Measurements from ENCODE around the gene CCND1. TPM values are rescaled to one million over a fixed set of nuclear protein-coding genes. Genes with fewer than 3 reads are reported as not detected.

The CCND1 gene
- total and polyA plus RNA-seq, 2 donors (not counting 1 experiment from before 2014, with no cell fraction given), result 322 to 548 TPM

DNA sequence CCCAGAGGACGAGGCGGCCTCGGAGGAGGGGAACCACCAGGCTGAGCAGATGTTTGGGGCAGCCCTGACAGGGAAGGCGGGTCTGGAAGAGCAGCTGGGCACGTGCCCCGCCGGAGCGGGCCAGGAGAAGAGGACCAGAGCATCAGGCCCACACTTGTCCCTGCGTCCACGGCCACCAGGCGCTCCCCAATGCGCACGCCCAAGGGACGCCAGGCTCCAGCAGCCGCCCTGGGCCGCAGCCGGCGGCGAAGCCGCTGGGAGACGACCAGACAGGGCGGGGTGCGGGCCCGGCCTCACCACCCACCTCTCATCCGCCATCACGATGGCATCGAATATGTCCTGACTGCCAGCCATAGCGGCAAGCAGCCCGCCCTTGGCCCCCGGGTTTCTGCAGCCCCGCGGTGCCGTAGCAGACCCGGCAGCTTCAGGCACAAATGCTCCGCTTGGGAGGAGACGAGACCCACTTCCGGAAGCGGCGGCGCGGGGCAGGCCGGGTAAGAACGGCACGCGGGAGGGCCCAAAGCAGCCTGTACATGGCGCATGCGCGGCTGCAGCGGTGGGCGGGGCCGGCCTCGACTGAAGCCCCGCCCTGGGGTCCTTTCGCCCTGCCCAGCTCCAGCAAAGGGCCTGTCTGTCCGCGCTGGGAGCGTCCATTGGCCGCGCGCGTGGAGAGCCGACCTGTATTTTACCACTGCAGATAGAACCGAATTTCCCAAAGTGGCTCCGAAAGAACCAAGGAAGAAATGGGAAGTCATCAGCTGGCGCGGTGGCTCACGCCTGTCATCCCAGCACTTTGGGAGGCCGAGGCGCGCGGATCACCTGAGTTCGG, 34.1 kb downstream of the CCND1 start, which contains the start of gene LTO1:
LTO1 (minus strand) TSS at position 468 of the 829 bp plus-strand sequence; CDS start at position 354, 114 bp downstream.
- H3K36me3 ChIP-seq (ENCODE audit: control insufficient read depth, insufficient read depth, low read length), result no peaks in the 10 kb centered on the region

DNA sequence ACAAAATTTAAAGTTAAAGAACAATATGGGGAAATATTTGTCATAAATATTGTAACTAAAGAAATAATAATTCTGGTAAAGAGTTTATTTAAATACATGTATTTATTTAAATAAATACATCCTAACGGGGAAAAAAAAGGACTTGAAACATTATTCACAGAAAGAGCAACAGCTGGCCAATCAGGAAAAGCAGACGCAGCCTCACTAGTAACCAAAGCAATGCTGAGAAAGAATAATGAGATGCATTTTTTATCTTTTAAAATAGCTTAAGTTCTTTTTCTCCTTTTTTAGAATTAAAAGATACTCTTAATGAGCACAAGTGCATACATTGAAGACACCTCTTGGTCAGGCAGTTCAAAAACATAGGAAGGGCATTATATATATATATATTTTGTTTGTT, 36.8 kb downstream of the CCND1 start:
- Histone ChIP-seq H3K9ac (ENCODE audit: insufficient read depth, low read length) (no peak overlapping the region), H3K36me3 (ENCODE audit: control insufficient read depth, insufficient read depth, low read length) (no peaks in the 10 kb centered on the region), H3K4me3 (replicated peaks in 1 of 4; ENCODE audit: control extremely low read depth in 1 of 4, insufficient read depth in 1 of 4, low read depth in 3 of 4, low read length in 4 of 4) (no peak overlapping the region), H3K27me3 (ENCODE audit: control insufficient read depth, insufficient read depth, low read length) (no peaks in the 10 kb centered on the region), H2AFZ (ENCODE audit: low read length) (no peak overlapping the region), H3K4me1 (ENCODE audit: control insufficient read depth, extremely low read depth, insufficient read depth, low read length) (peaks cover 4% of the 10 kb centered on the region), H4K20me1 (ENCODE audit: control insufficient read depth, extremely low read depth, insufficient read depth, low read length) (no peaks in the 10 kb centered on the region), H3K9me3 (ENCODE audit: control insufficient read depth, insufficient read depth, low read depth, low read length) (no peaks in the 10 kb centered on the region), H3K79me2 (ENCODE audit: control insufficient read depth, insufficient read depth, low read length) (peaks cover 22% of the 10 kb centered on the region), H3K27ac (ENCODE audit: insufficient read depth, low read length) (no peak overlapping the region), H3K4me2 (ENCODE audit: extremely low read depth, insufficient read depth, low read length) (no peak overlapping the region)
- no peak for DNase-seq (ENCODE audit: low read depth in 2 of 2)
- TF ChIP-seq EZH2 (IDR thresholded peaks at IDR 0.05; ENCODE audit: low read length, missing control alignments), result no peak
- TF ChIP-seq, protein P1, sequence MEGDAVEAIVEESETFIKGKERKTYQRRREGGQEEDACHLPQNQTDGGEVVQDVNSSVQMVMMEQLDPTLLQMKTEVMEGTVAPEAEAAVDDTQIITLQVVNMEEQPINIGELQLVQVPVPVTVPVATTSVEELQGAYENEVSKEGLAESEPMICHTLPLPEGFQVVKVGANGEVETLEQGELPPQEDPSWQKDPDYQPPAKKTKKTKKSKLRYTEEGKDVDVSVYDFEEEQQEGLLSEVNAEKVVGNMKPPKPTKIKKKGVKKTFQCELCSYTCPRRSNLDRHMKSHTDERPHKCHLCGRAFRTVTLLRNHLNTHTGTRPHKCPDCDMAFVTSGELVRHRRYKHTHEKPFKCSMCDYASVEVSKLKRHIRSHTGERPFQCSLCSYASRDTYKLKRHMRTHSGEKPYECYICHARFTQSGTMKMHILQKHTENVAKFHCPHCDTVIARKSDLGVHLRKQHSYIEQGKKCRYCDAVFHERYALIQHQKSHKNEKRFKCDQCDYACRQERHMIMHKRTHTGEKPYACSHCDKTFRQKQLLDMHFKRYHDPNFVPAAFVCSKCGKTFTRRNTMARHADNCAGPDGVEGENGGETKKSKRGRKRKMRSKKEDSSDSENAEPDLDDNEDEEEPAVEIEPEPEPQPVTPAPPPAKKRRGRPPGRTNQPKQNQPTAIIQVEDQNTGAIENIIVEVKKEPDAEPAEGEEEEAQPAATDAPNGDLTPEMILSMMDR (conservative IDR thresholded peaks at IDR 0.05 in 1 of 2, IDR thresholded peaks at IDR 0.05 in 1 of 2; ENCODE audit: low read depth in 1 of 2, low read length in 2 of 2), result no peak

More for the DNA sequence above, 34.1 kb downstream of the CCND1 start, which contains the start of gene LTO1:
- Histone ChIP-seq H3K4me2 (ENCODE audit: extremely low read depth, insufficient read depth, low read length) (peak within 1 kb of the TSS; percentile 99), H2AFZ (ENCODE audit: low read length) (peak within 1 kb of the TSS; percentile 85), H3K79me2 (ENCODE audit: control insufficient read depth, insufficient read depth, low read length) (peaks cover 27% of the 10 kb centered on the region), H4K20me1 (ENCODE audit: control insufficient read depth, extremely low read depth, insufficient read depth, low read length) (no peaks in the 10 kb centered on the region), H3K4me3 (replicated peaks in 1 of 4; ENCODE audit: control extremely low read depth in 1 of 4, insufficient read depth in 1 of 4, low read depth in 3 of 4, low read length in 4 of 4) (peak within 1 kb of the TSS; percentile 76 to 100 (median 96)), H3K9me3 (ENCODE audit: control insufficient read depth, insufficient read depth, low read depth, low read length) (no peaks in the 10 kb centered on the region), H3K9ac (ENCODE audit: insufficient read depth, low read length) (peak within 1 kb of the TSS; percentile 99), H3K27me3 (ENCODE audit: control insufficient read depth, insufficient read depth, low read length) (no peaks in the 10 kb centered on the region), H3K4me1 (ENCODE audit: control insufficient read depth, extremely low read depth, insufficient read depth, low read length) (peaks cover 7% of the 10 kb centered on the region), H3K27ac (ENCODE audit: insufficient read depth, low read length) (peak within 1 kb of the TSS; percentile 99)
- peak; percentile 92 to 97 for DNase-seq (ENCODE audit: low read depth in 2 of 2)
- TF ChIP-seq, protein P1 (conservative IDR thresholded peaks at IDR 0.05 in 1 of 2, IDR thresholded peaks at IDR 0.05 in 1 of 2; ENCODE audit: low read depth in 1 of 2, low read length in 2 of 2), result no peak
- no peak for TF ChIP-seq EZH2 (IDR thresholded peaks at IDR 0.05; ENCODE audit: low read length, missing control alignments)

DNA sequence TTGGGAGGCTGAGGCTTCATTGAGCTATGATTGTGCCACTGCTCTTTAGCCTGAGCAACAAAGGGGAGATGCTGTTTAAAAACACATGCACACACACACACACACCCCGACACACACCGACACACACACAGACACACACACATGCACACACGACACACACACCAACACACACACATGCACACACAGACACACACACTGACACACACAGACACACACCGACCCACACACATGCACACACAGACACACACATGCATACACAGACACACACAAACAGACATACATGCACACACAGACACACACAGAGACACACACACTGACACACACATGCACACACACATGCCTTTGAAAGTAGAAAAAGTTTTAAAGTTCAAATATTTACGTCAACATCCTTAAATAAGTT, 39.7 kb downstream of the CCND1 start:
- TF ChIP-seq, protein P1 (conservative IDR thresholded peaks at IDR 0.05 in 1 of 2, IDR thresholded peaks at IDR 0.05 in 1 of 2; ENCODE audit: low read depth in 1 of 2, low read length in 2 of 2), result no peak
- TF ChIP-seq EZH2 (IDR thresholded peaks at IDR 0.05; ENCODE audit: low read length, missing control alignments), result no peak
- Histone ChIP-seq H3K9ac (ENCODE audit: insufficient read depth, low read length) (no peak overlapping the region), H3K4me3 (replicated peaks in 1 of 4; ENCODE audit: control extremely low read depth in 1 of 4, insufficient read depth in 1 of 4, low read depth in 3 of 4, low read length in 4 of 4) (no peak overlapping the region), H3K79me2 (ENCODE audit: control insufficient read depth, insufficient read depth, low read length) (no peaks in the 10 kb centered on the region), H3K4me1 (ENCODE audit: control insufficient read depth, extremely low read depth, insufficient read depth, low read length) (no peaks in the 10 kb centered on the region), H3K27me3 (ENCODE audit: control insufficient read depth, insufficient read depth, low read length) (no peaks in the 10 kb centered on the region), H2AFZ (ENCODE audit: low read length) (no peak overlapping the region), H3K27ac (ENCODE audit: insufficient read depth, low read length) (no peak overlapping the region), H3K4me2 (ENCODE audit: extremely low read depth, insufficient read depth, low read length) (no peak overlapping the region), H3K36me3 (ENCODE audit: control insufficient read depth, insufficient read depth, low read length) (no peaks in the 10 kb centered on the region), H3K9me3 (ENCODE audit: control insufficient read depth, insufficient read depth, low read depth, low read length) (no peaks in the 10 kb centered on the region), H4K20me1 (ENCODE audit: control insufficient read depth, extremely low read depth, insufficient read depth, low read length) (no peaks in the 10 kb centered on the region)
- DNase-seq (ENCODE audit: low read depth in 2 of 2), result no peak
